GM21619 (cell line): ENCODE data around the gene CAMTA1.

ENCODE experiments used
- ATAC-seq: cut with Tn5 transposase; IDR thresholded peaks from one replicate; pipeline ENCODE4 v1.9.1; 2021; ENCODE audit not compliant: unreplicated experiment

Gene CAMTA1

GRCh38 chr1:7632681-7633080 lies 847.4 kb downstream of the CAMTA1 start:
- ATAC-seq: no peak

GRCh38 chr1:7633506-7634245 lies 848.4 kb downstream of the CAMTA1 start:
- no peak for ATAC-seq

GRCh38 chr1:7634546-7635240 lies 849.4 kb downstream of the CAMTA1 start:
- ATAC-seq: no peak

GRCh38 chr1:7636795-7637526 lies 851.7 kb downstream of the CAMTA1 start:
- ATAC-seq: no peak

GRCh38 chr1:7638078-7638477 lies 852.8 kb downstream of the CAMTA1 start:
- no peak for ATAC-seq

- no peak for ATAC-seq
Observed at GRCh38 chr1:7639435-7640131, 854.3 kb downstream of the CAMTA1 start.

GRCh38 chr1:7640350-7640749 lies 855.1 kb downstream of the CAMTA1 start:
- no peak for ATAC-seq

- no peak for ATAC-seq
Observed at GRCh38 chr1:7640920-7641585, 855.8 kb downstream of the CAMTA1 start.

- no peak for ATAC-seq
Observed at GRCh38 chr1:7641587-7642417, 856.5 kb downstream of the CAMTA1 start.

GRCh38 chr1:7642418-7642704 lies 857.1 kb downstream of the CAMTA1 start:
- no peak for ATAC-seq

- ATAC-seq: no peak
Observed at GRCh38 chr1:7642781-7643529, 857.7 kb downstream of the CAMTA1 start.

- no peak for ATAC-seq
Observed at GRCh38 chr1:7643530-7643929, 858.3 kb downstream of the CAMTA1 start.

- ATAC-seq: no peak
Observed at GRCh38 chr1:7644086-7644485, 858.8 kb downstream of the CAMTA1 start.

GRCh38 chr1:7644961-7645750 lies 859.9 kb downstream of the CAMTA1 start:
- no peak for ATAC-seq

- no peak for ATAC-seq
Observed at GRCh38 chr1:7645751-7646048, 860.4 kb downstream of the CAMTA1 start.

GRCh38 chr1:7646164-7646563 lies 860.9 kb downstream of the CAMTA1 start:
- no peak for ATAC-seq

- no peak for ATAC-seq
Observed at GRCh38 chr1:7646981-7647901, 862.0 kb downstream of the CAMTA1 start.
